Keratinocyte (primary cell): Measurements from ENCODE around the gene ITIH2. TPM values are rescaled to one million over a fixed set of nuclear protein-coding genes. Genes with fewer than 3 reads are reported as not detected.
"Not testable (repeated sequence)": the region's sequence is repeated elsewhere in the genome, so short reads cannot be mapped to it uniquely, and the experiment has no call there.

Experiments used
- DNase-seq: peaks from one replicate; pipeline ENCODE4 v3.0.0-alpha.2; 2011; ENCODE audit warnings: low read depth, missing footprints, low spot score
- FAIRE-seq: peaks from 2 replicates; lab custom pipeline; 2011; peaks lifted over from hg19 to GRCh38; lab: Jason Lieb, UNC
- H2AFZ ChIP-seq: 2 replicates; pipeline ENCODE4 v1.6.0; 2012; ENCODE audit warnings: low read length, control low read depth, inconsistent platforms; ENCODE audit not compliant: control insufficient read depth
- H3K27ac ChIP-seq: 2 replicates; pipeline ENCODE4 v1.5.1; 2011; ENCODE audit warnings: low read length; ENCODE audit not compliant: control insufficient read depth, insufficient read depth
- H3K27me3 ChIP-seq: 3 replicates; pipeline ENCODE4 v1.6.0; 2011; ENCODE audit warnings: low read length; ENCODE audit not compliant: control insufficient read depth, insufficient read depth; ENCODE audit errors: extremely low read depth
- H3K36me3 ChIP-seq, 2 experiments: 2 replicates in 1 of 2; 3 replicates in 1 of 2; pipeline ENCODE4 v1.5.1; 2011; ENCODE audit warnings: low read length in 2 of 2, mild to moderate bottlenecking in 1 of 2; ENCODE audit not compliant: control insufficient read depth in 2 of 2, insufficient read depth in 2 of 2; ENCODE audit errors: extremely low read depth in 1 of 2
- H3K4me1 ChIP-seq: 3 replicates; pipeline ENCODE4 v1.5.1; 2011; ENCODE audit warnings: low read length; ENCODE audit not compliant: control insufficient read depth, insufficient read depth; ENCODE audit errors: extremely low read depth
- H3K4me2 ChIP-seq: 3 replicates; pipeline ENCODE4 v1.6.0; 2011; ENCODE audit warnings: low read depth, low read length; ENCODE audit not compliant: control insufficient read depth, insufficient read depth; ENCODE audit errors: extremely low read depth
- H3K4me3 ChIP-seq, 3 experiments: fragments of 200-600 bp in 1 of 3; sonication (generic) in 1 of 3; 2 replicates in 2 of 3; 3 replicates in 1 of 3; pipeline ENCODE4 v1.5.1; 2011 to 2016; ENCODE audit warnings: low read length in 3 of 3, mild to moderate bottlenecking in 3 of 3, control low read depth in 2 of 3, inconsistent platforms in 1 of 3, low read depth in 1 of 3, mixed read lengths in 1 of 3, mixed run types in 1 of 3, moderate library complexity in 1 of 3; ENCODE audit not compliant: control insufficient read depth in 2 of 3, insufficient read depth in 2 of 3; ENCODE audit errors: extremely low read depth in 1 of 3
- H3K79me2 ChIP-seq: 2 replicates; pipeline ENCODE4 v1.6.0; 2012; ENCODE audit warnings: low read length; ENCODE audit not compliant: control insufficient read depth, insufficient read depth
- H3K9ac ChIP-seq: 3 replicates; pipeline ENCODE4 v1.6.0; 2011; ENCODE audit warnings: low read length; ENCODE audit not compliant: control insufficient read depth, insufficient read depth; ENCODE audit errors: extremely low read depth
- H3K9me1 ChIP-seq: 3 replicates; pipeline ENCODE4 v1.6.0; 2011; ENCODE audit warnings: low read length; ENCODE audit not compliant: control insufficient read depth, insufficient read depth; ENCODE audit errors: extremely low read depth
- H3K9me3 ChIP-seq: 2 replicates; pipeline ENCODE4 v1.5.1; 2012; ENCODE audit warnings: low read depth, low read length; ENCODE audit not compliant: control insufficient read depth
- H4K20me1 ChIP-seq: 3 replicates; pipeline ENCODE4 v1.6.0; 2011; ENCODE audit warnings: low read length; ENCODE audit not compliant: control insufficient read depth, insufficient read depth; ENCODE audit errors: extremely low read depth
- EZH2 ChIP-seq: IDR thresholded peaks from one replicate; pipeline ENCODE4 v1.6.1; 2012; ENCODE audit warnings: inconsistent platforms, mild to moderate bottlenecking, low read length, moderate library complexity
- dilution Hi-C: fragments of 300-500 bp; cut with MboI; formaldehyde crosslinking; loops from one replicate; pipeline ENCODE4 v1.7.0; 2020; ENCODE audit warnings: low sequenced_read_pairs; ENCODE audit not compliant: extremely low pct_ligation_motif_present
- polyA plus RNA-seq, 5 experiments: library from polyadenylated mRNA; depleted of rRNA in 3 of 5; stranded (reverse) in 3 of 5; stranded (forward) in 1 of 5; unstranded in 1 of 5; fragments of >200 nt; gene quantifications; 1 replicate in 1 of 5; 2 replicates in 3 of 5; 3 replicates in 1 of 5; pipeline versions ENCODE4 v1.2.1 to v1.2.3, GENCODE V29; 2011 to 2012; ENCODE audit warnings: missing spikeins in 2 of 5, low read depth in 1 of 5, low replicate concordance in 1 of 5
- TF ChIP-seq, protein P1 (sequence below), 3 experiments: IDR thresholded peaks in 1 of 3; conservative IDR thresholded peaks in 1 of 3; optimal IDR thresholded peaks in 1 of 3; 2 replicates in 2 of 3; 3 replicates in 1 of 3; pipeline versions ENCODE3 to v1.5.1; 2011; ENCODE audit warnings: low read length in 3 of 3, mild to moderate bottlenecking in 3 of 3, moderate library complexity in 2 of 3, control low read depth in 1 of 3, inconsistent platforms in 1 of 3; ENCODE audit not compliant: insufficient read depth in 2 of 3; ENCODE audit errors: extremely low read depth in 1 of 3

The ITIH2 gene
- polyA plus RNA-seq, 1 donor (not counting 4 experiments of a cell fraction or from before 2014, with no cell fraction given) = not detected

DNA sequence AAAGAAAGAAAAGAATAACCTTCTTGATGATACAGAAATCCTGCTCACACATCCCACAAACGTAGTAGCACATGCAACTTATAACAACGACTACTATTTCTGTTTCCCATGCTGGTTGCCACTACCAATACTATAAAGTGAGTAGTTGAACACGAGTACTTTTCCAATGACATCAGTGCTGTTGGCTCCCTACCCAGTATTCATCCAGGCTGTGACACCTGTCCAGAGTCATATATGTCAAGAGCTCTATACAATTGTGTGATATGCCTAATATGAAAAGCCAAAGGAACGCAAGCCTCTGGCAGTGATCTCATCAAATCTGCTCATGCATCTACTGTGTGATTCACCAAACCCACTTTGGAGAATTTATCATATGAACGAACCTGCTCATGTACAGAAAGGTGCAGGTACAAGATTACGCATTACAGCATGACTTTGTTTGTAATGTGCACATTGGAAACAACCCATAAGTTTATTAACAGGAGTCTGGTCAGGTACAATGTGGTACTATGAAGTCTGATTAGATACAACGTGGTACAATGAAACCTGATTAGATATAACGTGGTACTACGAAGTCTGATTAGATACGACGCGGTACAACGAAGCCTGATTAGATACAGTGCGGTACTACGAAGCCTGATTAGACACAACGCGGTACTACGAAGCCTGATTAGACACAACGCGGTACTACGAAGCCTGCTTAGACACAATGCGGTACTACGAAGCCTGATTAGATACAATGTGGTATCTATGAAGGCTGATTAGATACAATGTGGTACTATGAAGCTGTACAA is 30.6 kb upstream of the ITIH2 start:
- dilution Hi-C loops = no loop called here
- H3K9ac ChIP-seq = no peak overlapping the region
- no peaks in the 10 kb centered on the region for H4K20me1 ChIP-seq
- H3K36me3 ChIP-seq = no peaks in the 10 kb centered on the region
- no peaks in the 10 kb centered on the region for H3K9me3 ChIP-seq
- H3K4me3 ChIP-seq = no peak overlapping the region
- no peak overlapping the region for H3K27ac ChIP-seq
- no peaks in the 10 kb centered on the region for H3K79me2 ChIP-seq
- DNase-seq (no peak), FAIRE-seq (no peak)
- H3K4me2 ChIP-seq = no peak overlapping the region
- no peak overlapping the region for H2AFZ ChIP-seq
- H3K9me1 ChIP-seq = no peaks in the 10 kb centered on the region
- no peaks in the 10 kb centered on the region for H3K4me1 ChIP-seq
- H3K27me3 ChIP-seq = peaks cover 13% of the 10 kb centered on the region
- no peak for TF ChIP-seq EZH2
- TF ChIP-seq, protein P1, sequence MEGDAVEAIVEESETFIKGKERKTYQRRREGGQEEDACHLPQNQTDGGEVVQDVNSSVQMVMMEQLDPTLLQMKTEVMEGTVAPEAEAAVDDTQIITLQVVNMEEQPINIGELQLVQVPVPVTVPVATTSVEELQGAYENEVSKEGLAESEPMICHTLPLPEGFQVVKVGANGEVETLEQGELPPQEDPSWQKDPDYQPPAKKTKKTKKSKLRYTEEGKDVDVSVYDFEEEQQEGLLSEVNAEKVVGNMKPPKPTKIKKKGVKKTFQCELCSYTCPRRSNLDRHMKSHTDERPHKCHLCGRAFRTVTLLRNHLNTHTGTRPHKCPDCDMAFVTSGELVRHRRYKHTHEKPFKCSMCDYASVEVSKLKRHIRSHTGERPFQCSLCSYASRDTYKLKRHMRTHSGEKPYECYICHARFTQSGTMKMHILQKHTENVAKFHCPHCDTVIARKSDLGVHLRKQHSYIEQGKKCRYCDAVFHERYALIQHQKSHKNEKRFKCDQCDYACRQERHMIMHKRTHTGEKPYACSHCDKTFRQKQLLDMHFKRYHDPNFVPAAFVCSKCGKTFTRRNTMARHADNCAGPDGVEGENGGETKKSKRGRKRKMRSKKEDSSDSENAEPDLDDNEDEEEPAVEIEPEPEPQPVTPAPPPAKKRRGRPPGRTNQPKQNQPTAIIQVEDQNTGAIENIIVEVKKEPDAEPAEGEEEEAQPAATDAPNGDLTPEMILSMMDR (optimal IDR thresholded peaks at IDR 0.05 in 1 of 3, IDR thresholded peaks at IDR 0.05 in 1 of 3, conservative IDR thresholded peaks at IDR 0.05 in 1 of 3; ENCODE audit: extremely low read depth in 1 of 3, insufficient read depth in 2 of 3, low read length in 3 of 3) = no peak

- H3K9me3 ChIP-seq = no peaks in the 10 kb centered on the region
- no peak overlapping the region for H2AFZ ChIP-seq
- no peaks in the 10 kb centered on the region for H4K20me1 ChIP-seq
- no peaks in the 10 kb centered on the region for H3K79me2 ChIP-seq
- no peak overlapping the region for H3K4me3 ChIP-seq
- no peaks in the 10 kb centered on the region for H3K4me1 ChIP-seq
- H3K27me3 ChIP-seq = no peaks in the 10 kb centered on the region
- no peaks in the 10 kb centered on the region for H3K9me1 ChIP-seq
- no peaks in the 10 kb centered on the region for H3K36me3 ChIP-seq
- TF ChIP-seq EZH2 = no peak
- DNase-seq = no peak
- H3K4me2 ChIP-seq = no peak overlapping the region
- no peak overlapping the region for H3K27ac ChIP-seq
- no peak overlapping the region for H3K9ac ChIP-seq
- FAIRE-seq = no peak
- dilution Hi-C loops = no loop called here
Measured at GRCh38 chr10:7679256-7679655, 23.9 kb upstream of the ITIH2 start.

DNA sequence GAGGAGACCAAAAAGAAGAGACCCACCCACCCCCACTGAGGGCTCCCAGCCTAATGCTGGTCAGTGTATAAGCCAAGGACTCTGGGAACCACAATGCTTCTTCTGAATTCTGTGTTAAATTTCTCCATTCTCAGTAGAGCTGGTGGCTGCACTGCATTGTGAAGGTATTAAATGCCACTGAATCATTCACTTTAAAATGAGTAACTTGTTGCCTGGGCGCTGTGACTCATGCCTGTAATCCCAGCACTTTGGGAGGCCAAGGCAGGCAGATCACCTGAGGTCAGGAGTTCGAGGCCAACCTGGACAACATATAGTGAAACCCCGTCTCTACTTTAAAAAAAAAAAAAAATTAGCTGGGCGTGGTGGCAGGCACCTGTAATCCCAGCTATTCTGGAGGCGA is 23.0 kb upstream of the ITIH2 start:
- not testable (repeated sequence) for H3K27me3 ChIP-seq, H3K9me1 ChIP-seq, H2AFZ ChIP-seq, H3K4me3 ChIP-seq, H3K27ac ChIP-seq, DNase-seq, FAIRE-seq, H3K79me2 ChIP-seq, H3K9ac ChIP-seq, H4K20me1 ChIP-seq, H3K4me2 ChIP-seq, H3K9me3 ChIP-seq, H3K36me3 ChIP-seq, H3K4me1 ChIP-seq
- dilution Hi-C loops = loop anchor here (10.0 kb wide), 1 partner anchor 145 kb away; no protein-coding TSS in a partner anchor
